Stimulated activated naive CD8-positive, alpha-beta T cell treated with anti-CD3 and anti-CD28 coated beads, Interleukin-15, Interleukin-2, amounts not matched to agents 100 ng/mL and 50 ng/mL, for 24 hours (primary cell): ENCODE results near the gene GPS1.

Source experiments
- H3K27ac Mint-ChIP-seq: one replicate; pipeline ENCODE4 v1.8.0; 2021; ENCODE audit warnings: mild to moderate bottlenecking, mixed read lengths
- H3K27me3 Mint-ChIP-seq: one replicate; pipeline ENCODE4 v1.8.0; 2021; ENCODE audit warnings: mixed read lengths
- H3K36me3 Mint-ChIP-seq: one replicate; pipeline ENCODE4 v1.8.0; 2021; ENCODE audit warnings: low read depth, mixed read lengths
- H3K4me1 Mint-ChIP-seq: one replicate; pipeline ENCODE4 v1.8.0; 2021; ENCODE audit warnings: low read depth, mixed read lengths
- H3K4me3 Mint-ChIP-seq: one replicate; pipeline ENCODE4 v1.8.0; 2021; ENCODE audit warnings: mild to moderate bottlenecking, mixed read lengths
- H3K9me3 Mint-ChIP-seq: one replicate; pipeline ENCODE4 v1.8.0; 2021; ENCODE audit warnings: mixed read lengths

GPS1 gene

GRCh38 chr17:82051776-82052637 lies at the start of gene GPS1, which contains the start of gene RFNG:
Gene GPS1 (plus strand): TSS chr17:82051898. CDS start chr17:82051932, 34 bp downstream.
Gene RFNG (minus strand): TSS chr17:82051811. CDS start chr17:82051766, 45 bp downstream.
- peak within 1 kb of the TSS; percentile 78 for H3K27ac Mint-ChIP-seq
- peaks cover 4% of the 10 kb centered on the region for H3K36me3 Mint-ChIP-seq
- no peaks in the 10 kb centered on the region for H3K27me3 Mint-ChIP-seq
- no peaks in the 10 kb centered on the region for H3K9me3 Mint-ChIP-seq
- H3K4me3 Mint-ChIP-seq = peak within 1 kb of the TSS; percentile 87
- peaks cover 18% of the 10 kb centered on the region for H3K4me1 Mint-ChIP-seq

GRCh38 chr17:82003411-82004381 lies 48.0 kb upstream of the GPS1 start:
- H3K27ac Mint-ChIP-seq = no peak overlapping the region
- H3K9me3 Mint-ChIP-seq = no peaks in the 10 kb centered on the region
- H3K4me1 Mint-ChIP-seq = peaks cover 10% of the 10 kb centered on the region
- no peaks in the 10 kb centered on the region for H3K36me3 Mint-ChIP-seq
- H3K27me3 Mint-ChIP-seq = no peaks in the 10 kb centered on the region
- H3K4me3 Mint-ChIP-seq = no peak overlapping the region

- no peaks in the 10 kb centered on the region for H3K9me3 Mint-ChIP-seq
- H3K36me3 Mint-ChIP-seq = no peaks in the 10 kb centered on the region
- no peak overlapping the region for H3K4me3 Mint-ChIP-seq
- H3K27me3 Mint-ChIP-seq = no peaks in the 10 kb centered on the region
- H3K27ac Mint-ChIP-seq = no peak overlapping the region
- H3K4me1 Mint-ChIP-seq = peaks cover 10% of the 10 kb centered on the region
Observed at GRCh38 chr17:82004517-82005455, 46.9 kb upstream of the GPS1 start.

GRCh38 chr17:82005701-82006348 lies 45.9 kb upstream of the GPS1 start:
- Mint-ChIP-seq H3K27me3 (no peaks in the 10 kb centered on the region), H3K4me1 (peaks cover 10% of the 10 kb centered on the region), H3K27ac (peak overlapping the region; percentile 52), H3K9me3 (no peaks in the 10 kb centered on the region), H3K4me3 (no peak overlapping the region), H3K36me3 (no peaks in the 10 kb centered on the region)

GRCh38 chr17:82006468-82007227 lies 45.0 kb upstream of the GPS1 start:
- Mint-ChIP-seq H3K36me3 (no peaks in the 10 kb centered on the region), H3K9me3 (no peaks in the 10 kb centered on the region), H3K4me3 (no peak overlapping the region), H3K27me3 (no peaks in the 10 kb centered on the region), H3K27ac (no peak overlapping the region), H3K4me1 (peaks cover 10% of the 10 kb centered on the region)

GRCh38 chr17:82007228-82007494 lies 44.5 kb upstream of the GPS1 start:
- Mint-ChIP-seq H3K4me1 (peaks cover 10% of the 10 kb centered on the region), H3K9me3 (no peaks in the 10 kb centered on the region), H3K36me3 (no peaks in the 10 kb centered on the region), H3K27me3 (no peaks in the 10 kb centered on the region), H3K4me3 (no peak overlapping the region), H3K27ac (no peak overlapping the region)

- Mint-ChIP-seq H3K27ac (no peak overlapping the region), H3K36me3 (no peaks in the 10 kb centered on the region)
Observed at GRCh38 chr17:82007495-82008257, 44.0 kb upstream of the GPS1 start.

GRCh38 chr17:82008258-82008940 lies 43.3 kb upstream of the GPS1 start:
- Mint-ChIP-seq H3K9me3 (no peaks in the 10 kb centered on the region), H3K4me3 (no peak overlapping the region), H3K27ac (no peak overlapping the region), H3K27me3 (no peaks in the 10 kb centered on the region), H3K4me1 (peaks cover 4% of the 10 kb centered on the region), H3K36me3 (no peaks in the 10 kb centered on the region)

More at GRCh38 chr17:82007495-82008257, 44.0 kb upstream of the GPS1 start:
- Mint-ChIP-seq H3K4me3 (no peak overlapping the region), H3K27me3 (no peaks in the 10 kb centered on the region), H3K4me1 (peaks cover 10% of the 10 kb centered on the region), H3K9me3 (no peaks in the 10 kb centered on the region)

- Mint-ChIP-seq H3K4me3 (no peak overlapping the region), H3K27me3 (no peaks in the 10 kb centered on the region), H3K36me3 (no peaks in the 10 kb centered on the region), H3K9me3 (no peaks in the 10 kb centered on the region), H3K27ac (no peak overlapping the region), H3K4me1 (peaks cover 3% of the 10 kb centered on the region)
Observed at GRCh38 chr17:82008941-82009405, 42.7 kb upstream of the GPS1 start.

GRCh38 chr17:82009413-82009812 lies 42.3 kb upstream of the GPS1 start:
- no peaks in the 10 kb centered on the region for H3K9me3 Mint-ChIP-seq
- H3K27me3 Mint-ChIP-seq = no peaks in the 10 kb centered on the region
- no peak overlapping the region for H3K4me3 Mint-ChIP-seq
- H3K36me3 Mint-ChIP-seq = no peaks in the 10 kb centered on the region
- H3K4me1 Mint-ChIP-seq = peaks cover 3% of the 10 kb centered on the region
- no peak overlapping the region for H3K27ac Mint-ChIP-seq

- no peaks in the 10 kb centered on the region for H3K27me3 Mint-ChIP-seq
Observed at GRCh38 chr17:82010575-82011525, 40.8 kb upstream of the GPS1 start.

More at GRCh38 chr17:82010575-82011525, 40.8 kb upstream of the GPS1 start:
- no peak overlapping the region for H3K27ac Mint-ChIP-seq
- H3K4me1 Mint-ChIP-seq = peaks cover 2% of the 10 kb centered on the region
- no peak overlapping the region for H3K4me3 Mint-ChIP-seq
- H3K9me3 Mint-ChIP-seq = no peaks in the 10 kb centered on the region
- H3K36me3 Mint-ChIP-seq = no peaks in the 10 kb centered on the region
